ENCODE data around the gene TRIM40.

TRIM40 gene

GRCh38 chr6:30149234-30149633 lies 13.3 kb downstream of the TRIM40 start:
- DNase-seq, result no peak

DNA sequence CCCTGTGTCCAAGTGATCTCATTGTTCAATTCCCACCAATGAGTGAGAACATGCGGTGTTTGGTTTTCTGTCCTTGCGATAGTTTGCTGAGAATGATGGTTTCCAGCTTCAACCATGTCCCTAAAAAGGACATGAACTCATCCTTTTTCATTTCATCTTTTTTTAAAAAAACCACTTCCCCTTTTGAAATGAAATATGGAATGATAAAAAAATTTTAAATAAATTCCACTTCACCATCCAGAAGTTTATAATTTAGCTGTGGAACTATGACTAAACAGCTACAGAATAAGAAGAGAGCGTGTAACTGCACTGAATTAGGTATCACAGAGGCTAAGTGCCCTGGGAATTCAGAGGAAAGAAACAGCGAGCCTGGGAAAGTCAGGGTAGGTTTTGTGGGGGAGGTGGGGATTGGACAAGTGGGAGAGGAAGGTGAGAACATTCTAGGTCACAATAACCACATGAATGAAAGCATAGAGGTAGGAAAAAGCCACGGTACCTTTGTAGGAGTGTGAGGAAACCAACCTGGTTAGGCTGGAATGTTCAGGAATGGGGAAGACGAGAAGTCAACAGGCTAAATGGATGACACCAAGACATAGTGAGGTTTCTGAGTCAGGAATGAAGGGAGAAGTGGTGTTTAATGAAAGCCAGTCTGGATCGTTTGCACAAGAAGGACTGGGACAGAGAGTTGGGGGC lies 14.1 kb downstream of the TRIM40 start:
- peak in 1 of 4 experiments; percentile 20 for DNase-seq

DNA sequence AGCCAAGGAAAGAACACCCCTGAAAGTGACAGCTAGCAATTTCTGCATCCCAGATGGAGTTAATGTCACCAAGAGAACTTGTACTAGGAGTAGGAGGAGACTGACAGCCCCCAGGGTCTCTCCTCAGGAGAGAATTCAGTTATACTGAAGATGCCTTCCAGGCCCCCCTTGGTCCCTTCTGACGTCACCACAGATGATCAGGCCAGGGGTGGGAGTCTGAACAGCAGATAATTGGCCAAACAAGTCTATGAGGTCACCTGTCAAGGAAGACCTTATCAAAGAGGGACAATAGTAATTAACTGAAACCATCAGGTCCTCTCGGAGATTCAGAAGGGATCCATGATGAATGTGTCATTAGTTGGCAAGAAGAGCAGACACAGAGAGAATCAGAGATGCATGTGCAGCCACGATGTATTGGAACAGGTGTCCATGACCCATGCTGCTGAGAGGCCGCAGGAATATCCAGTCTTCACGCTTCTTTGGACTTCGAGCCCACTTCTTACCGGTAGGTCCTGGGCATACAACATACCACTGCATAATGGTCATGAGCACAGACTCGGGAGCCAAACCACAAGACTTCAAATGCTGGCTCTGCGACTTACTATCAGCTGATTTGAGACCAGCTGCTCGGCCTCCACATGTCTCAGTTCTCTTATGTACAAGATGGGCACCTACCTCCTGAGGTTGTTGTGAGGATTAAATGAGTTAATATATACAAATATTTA lies 14.9 kb downstream of the TRIM40 start:
- DNase-seq, result no peak

- DNase-seq, result peak in 1 of 4 experiments; percentile 22
Measured at GRCh38 chr6:30151580-30151979, 15.6 kb downstream of the TRIM40 start.

- DNase-seq, result no peak
Measured at GRCh38 chr6:30152016-30152673, 16.2 kb downstream of the TRIM40 start.

DNA sequence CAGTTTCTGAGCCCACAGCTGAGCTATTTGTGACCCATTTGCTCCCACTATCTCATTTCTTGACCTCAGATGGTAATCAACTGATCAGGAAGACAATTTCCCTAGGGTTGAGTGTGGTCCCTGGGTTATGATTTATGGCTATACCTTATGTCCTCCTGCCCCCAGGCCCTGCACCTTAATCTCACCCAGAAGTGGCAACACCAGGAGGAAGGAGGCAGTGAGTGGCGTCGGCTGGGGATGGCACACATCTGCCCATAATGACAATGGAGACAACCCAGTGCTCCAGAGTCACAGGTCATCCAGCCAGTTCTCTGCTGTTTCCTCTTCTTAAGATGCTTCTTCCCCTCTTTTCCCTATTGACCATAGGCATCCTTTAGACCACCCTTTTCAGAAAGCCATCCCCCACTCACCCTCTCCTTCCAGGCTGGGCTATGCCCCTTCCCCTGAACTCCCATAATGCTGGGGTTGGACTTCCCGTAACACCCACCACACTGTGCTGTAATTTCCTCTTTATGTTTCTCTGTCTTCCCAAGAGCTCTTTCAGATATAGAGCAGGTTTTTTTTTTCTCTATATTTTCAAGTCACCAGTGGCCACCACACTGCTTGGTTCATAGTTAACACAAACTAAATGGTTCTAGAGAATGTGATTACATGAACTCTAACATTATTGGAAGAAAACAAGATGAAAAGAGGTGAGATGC lies 17.1 kb downstream of the TRIM40 start:
- peak in 3 of 4 experiments; percentile 37 to 58 (median 38) for DNase-seq

DNA sequence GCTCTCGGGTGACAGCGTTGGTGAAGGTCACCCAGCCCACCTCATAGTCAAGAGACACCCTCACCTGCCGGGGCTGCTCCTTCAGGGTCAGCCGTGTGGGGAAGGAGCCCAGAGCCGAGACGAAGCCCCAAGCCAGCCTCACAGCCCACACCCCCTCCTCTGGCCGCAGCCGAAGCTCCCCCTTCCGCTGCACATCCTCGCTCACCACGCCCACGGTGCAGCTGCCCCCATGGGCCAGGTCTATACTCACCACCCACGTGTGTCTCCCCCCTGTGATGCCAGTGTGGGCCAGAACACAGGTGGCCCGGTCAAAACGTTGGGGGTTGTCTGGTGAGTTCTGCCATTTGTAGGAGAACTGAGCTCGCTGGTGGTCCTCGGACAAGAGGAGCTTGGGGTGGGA lies 18.1 kb downstream of the TRIM40 start:
- DNase-seq, result no peak

GRCh38 chr6:30154709-30155519 lies 19.0 kb downstream of the TRIM40 start:
- no peak for DNase-seq

- no peak for DNase-seq
Measured at GRCh38 chr6:30155520-30156261, 19.8 kb downstream of the TRIM40 start.

GRCh38 chr6:30156262-30156599 lies 20.3 kb downstream of the TRIM40 start:
- peak; percentile 61 to 84 (median 75) for DNase-seq

DNA sequence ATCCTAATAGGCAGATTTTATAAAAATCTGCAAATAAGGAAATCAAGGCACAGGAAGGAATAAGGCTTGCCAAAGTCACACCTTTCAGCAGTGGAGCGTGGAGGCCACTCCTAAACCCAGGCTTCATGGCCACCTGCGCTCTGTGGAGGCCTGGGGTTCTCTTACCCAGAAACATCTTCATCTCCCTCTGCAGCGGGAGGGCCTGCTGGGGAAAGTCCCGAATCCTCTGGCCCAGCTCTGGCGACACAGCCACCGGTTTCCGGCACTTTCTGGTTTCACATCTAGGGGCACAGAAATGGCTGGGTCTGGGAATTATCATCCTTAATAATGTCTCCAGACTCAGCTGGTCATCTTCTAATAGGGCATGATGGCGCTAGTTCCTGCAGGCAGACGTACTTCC lies 20.8 kb downstream of the TRIM40 start:
- DNase-seq, result no peak

- no peak for DNase-seq
Measured at GRCh38 chr6:30157581-30157980, 21.6 kb downstream of the TRIM40 start.

DNA sequence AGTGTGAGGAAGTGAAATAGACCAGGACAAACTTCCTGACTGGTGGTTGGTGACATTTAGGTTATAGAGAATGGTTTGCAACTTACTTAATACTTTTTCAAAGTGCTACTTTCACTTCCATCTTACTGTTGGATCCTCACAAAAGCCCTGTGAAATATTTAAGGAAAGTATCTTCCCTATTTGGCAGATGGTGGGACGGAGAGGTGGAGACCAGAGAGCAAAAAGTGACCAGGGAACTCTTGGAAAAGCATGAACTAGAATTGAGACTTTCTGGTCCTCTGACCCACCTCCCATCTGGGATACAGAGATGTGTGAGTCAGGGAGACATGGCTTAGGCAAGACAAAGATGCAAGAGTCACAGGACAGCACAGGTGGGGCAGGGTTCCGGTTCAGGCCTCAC lies 22.1 kb downstream of the TRIM40 start:
- peak in 2 of 4 experiments; percentile 21 to 47 for DNase-seq

DNA sequence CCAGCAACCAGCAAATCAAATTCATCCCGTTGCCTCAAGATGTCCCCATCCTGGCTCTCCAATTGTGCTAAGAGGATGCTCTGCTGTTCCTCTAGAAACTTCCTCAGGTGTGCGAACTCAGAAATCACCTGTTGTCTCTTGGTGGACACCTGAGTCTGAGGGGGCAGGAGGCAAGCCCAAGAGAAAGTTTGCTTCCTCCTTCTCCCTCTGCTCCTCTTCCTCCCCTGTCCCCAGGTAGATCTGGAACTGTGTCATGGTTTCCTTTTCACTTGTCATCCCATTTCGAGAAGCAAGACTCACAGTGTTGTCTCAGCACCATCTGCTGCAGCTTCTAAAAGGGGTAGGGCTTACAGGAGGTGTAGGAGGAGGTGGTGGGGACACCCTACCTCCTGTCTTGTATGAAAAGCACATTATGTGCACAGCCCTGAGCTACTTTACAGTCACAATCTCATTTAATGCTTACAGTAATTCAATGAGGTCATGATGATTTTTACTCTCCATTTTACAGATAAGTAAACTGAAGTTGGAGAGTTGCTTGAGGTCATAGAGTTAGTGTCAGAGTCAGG lies 22.6 kb downstream of the TRIM40 start:
- no peak for DNase-seq

- DNase-seq, result no peak
Measured at GRCh38 chr6:30160008-30160784, 24.3 kb downstream of the TRIM40 start.

- DNase-seq, result no peak
Measured at GRCh38 chr6:30160785-30161531, 25.0 kb downstream of the TRIM40 start, which contains the start of gene TRIM10. TRIM10 (minus strand) TSS chr6:30161211; CDS start chr6:30160858, 353 bp downstream.

GRCh38 chr6:30162265-30163089 lies 26.5 kb downstream of the TRIM40 start:
- no peak for DNase-seq

- no peak for DNase-seq
Measured at GRCh38 chr6:30163090-30163917, 27.4 kb downstream of the TRIM40 start, which contains the start of gene TRIM15. TRIM15 (plus strand) TSS chr6:30163546; CDS start chr6:30163685, 139 bp downstream.
